ENCODE measurements around the gene CEP76. TPM values are rescaled to one million over a fixed set of nuclear protein-coding genes. Genes with fewer than 3 reads are reported as not detected.

Gene CEP76, protein sequence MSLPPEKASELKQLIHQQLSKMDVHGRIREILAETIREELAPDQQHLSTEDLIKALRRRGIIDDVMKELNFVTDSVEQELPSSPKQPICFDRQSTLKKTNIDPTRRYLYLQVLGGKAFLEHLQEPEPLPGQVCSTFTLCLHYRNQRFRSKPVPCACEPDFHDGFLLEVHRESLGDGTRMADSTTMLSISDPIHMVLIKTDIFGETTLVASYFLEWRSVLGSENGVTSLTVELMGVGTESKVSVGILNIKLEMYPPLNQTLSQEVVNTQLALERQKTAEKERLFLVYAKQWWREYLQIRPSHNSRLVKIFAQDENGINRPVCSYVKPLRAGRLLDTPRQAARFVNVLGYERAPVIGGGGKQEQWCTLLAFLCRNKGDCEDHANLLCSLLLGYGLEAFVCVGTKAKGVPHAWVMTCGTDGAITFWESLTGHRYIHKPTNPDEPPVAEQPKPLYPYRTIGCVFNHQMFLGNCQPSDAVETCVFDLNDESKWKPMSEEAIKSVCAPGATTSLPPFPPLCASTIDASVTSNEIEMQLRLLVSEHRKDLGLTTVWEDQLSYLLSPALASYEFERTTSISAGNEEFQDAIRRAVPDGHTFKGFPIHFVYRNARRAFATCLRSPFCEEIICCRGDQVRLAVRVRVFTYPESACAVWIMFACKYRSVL
- 13.1 and 13.5 TPM in 2 replicates for total RNA-seq (2014; rRNA removed; shearing (Covaris generic); ENCODE audit: low replicate concordance)

DNA sequence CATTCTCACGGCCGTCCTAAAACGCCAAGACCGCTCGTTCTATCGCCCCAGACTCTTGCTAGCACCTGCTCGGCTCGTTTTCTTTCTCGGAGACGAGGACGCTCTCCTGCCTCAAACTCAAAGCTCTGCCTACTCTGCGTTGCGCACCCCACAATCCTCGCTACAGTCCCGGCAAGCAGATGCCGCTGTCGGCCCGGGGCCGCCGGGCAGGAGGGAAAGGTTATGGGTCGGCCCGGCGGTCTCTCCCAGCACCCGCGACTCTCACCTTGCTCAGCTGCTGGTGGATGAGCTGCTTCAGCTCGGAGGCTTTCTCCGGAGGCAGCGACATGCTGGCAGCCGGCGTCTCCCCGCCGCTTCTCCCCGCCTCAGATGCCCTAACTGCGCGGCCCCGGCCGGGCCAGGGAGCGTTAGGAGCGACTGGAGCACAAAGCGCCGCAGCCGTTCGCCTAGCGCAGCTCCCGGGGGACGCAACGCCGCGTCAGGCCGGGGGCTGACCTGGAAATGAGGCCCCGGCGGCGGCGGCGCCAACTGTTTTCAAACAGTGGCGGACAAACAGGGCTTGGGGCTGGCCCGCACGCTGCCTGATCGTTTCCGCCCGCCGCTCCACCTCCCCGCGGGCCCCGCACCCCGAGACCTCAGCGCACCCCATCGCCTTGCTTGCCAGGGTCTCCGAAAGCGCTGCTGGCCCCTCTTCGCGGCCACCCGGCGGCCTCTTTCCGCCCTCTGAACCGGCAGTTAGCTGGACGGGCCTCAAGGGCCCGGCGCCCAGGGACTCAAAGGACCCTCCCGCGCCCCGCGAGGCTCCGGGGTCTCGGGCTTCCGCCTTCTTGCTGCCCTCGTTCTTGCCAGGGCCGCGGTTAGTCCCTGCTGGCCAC lies at the start of gene CEP76, which contains the start of gene PSMG2:
TSS of gene CEP76 (minus strand) at position 503 of the 875 bp plus-strand sequence. CDS start at position 328, 175 bp downstream.
TSS of gene PSMG2 (plus strand) at position 822 of the 875 bp plus-strand sequence. CDS start 66 bp downstream, outside the sequence.
- Histone ChIP-seq H3K4me2 (ENCODE audit: low read depth, low read length, poor library complexity, severe bottlenecking) (peak within 1 kb of the TSS; percentile 69), H3K4me3 (ENCODE audit: low read length) (peak within 1 kb of the TSS; percentile 95), H3K27me3 (ENCODE audit: low read length) (no peaks in the 10 kb centered on the region), H3K9ac (ENCODE audit: low read length) (peak within 1 kb of the TSS; percentile 93), H3K36me3 (ENCODE audit: insufficient read depth, low read length) (peaks cover 20% of the 10 kb centered on the region; the same call in 1 of the 2 replicates), H3K9me2 (replicated peaks; ENCODE audit: insufficient read depth, low read length) (no peaks in the 10 kb centered on the region), H3K27ac (ENCODE audit: low read length) (peak within 1 kb of the TSS; percentile 73), H3K9me3 (ENCODE audit: low read length) (no peaks in the 10 kb centered on the region), H3K79me2 (ENCODE audit: low read length) (peaks cover 84% of the 10 kb centered on the region), H3K4me1 (ENCODE audit: low read length) (peaks cover 33% of the 10 kb centered on the region), H2AFZ (ENCODE audit: low read length) (peak within 1 kb of the TSS; percentile 86), H4K20me1 (ENCODE audit: insufficient read depth, low read depth, low read length) (peaks cover 16% of the 10 kb centered on the region; the same call in 1 of the 2 replicates)
- peak; percentile 95 for DNase-seq

GRCh38 chr18:12751891-12752290 lies 49.4 kb upstream of the CEP76 start:
- Histone ChIP-seq H3K27me3 (ENCODE audit: low read length) (no peaks in the 10 kb centered on the region), H3K4me1 (ENCODE audit: low read length) (peaks cover 7% of the 10 kb centered on the region; the same call in 1 of the 2 replicates), H3K4me2 (ENCODE audit: low read depth, low read length, poor library complexity, severe bottlenecking) (no peak overlapping the region), H3K36me3 (ENCODE audit: insufficient read depth, low read length) (no peaks in the 10 kb centered on the region), H3K9me2 (replicated peaks; ENCODE audit: insufficient read depth, low read length) (no peaks in the 10 kb centered on the region), H3K79me2 (ENCODE audit: low read length) (no peaks in the 10 kb centered on the region), H3K9ac (ENCODE audit: low read length) (no peak overlapping the region), H4K20me1 (ENCODE audit: insufficient read depth, low read depth, low read length) (no peaks in the 10 kb centered on the region), H3K4me3 (ENCODE audit: low read length) (no peak overlapping the region), H2AFZ (ENCODE audit: low read length) (no peak overlapping the region), H3K9me3 (ENCODE audit: low read length) (no peaks in the 10 kb centered on the region), H3K27ac (ENCODE audit: low read length) (no peak overlapping the region)
- DNase-seq = no peak

DNA sequence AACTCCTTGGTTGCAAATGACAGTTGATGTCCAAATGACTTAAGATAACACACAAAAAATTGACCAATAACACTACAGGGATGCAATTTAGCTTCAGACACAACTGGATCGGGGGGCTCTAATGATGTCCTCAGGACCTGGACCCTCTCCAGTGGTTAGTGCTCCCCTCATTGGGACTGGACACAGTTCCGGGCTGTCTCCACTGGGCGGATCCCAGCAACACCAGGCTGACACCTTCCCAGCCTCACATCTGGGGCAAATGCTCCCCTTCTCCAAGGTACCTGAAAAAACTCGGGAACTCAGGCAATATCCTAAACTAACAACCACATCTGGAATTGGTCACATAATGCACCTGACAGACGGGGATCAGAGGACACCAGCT lies 49.0 kb upstream of the CEP76 start:
- Histone ChIP-seq H4K20me1 (ENCODE audit: insufficient read depth, low read depth, low read length) (no peaks in the 10 kb centered on the region), H3K4me3 (ENCODE audit: low read length) (no peak overlapping the region), H3K9ac (ENCODE audit: low read length) (no peak overlapping the region), H2AFZ (ENCODE audit: low read length) (no peak overlapping the region), H3K27me3 (ENCODE audit: low read length) (no peaks in the 10 kb centered on the region), H3K9me3 (ENCODE audit: low read length) (no peaks in the 10 kb centered on the region), H3K4me2 (ENCODE audit: low read depth, low read length, poor library complexity, severe bottlenecking) (no peak overlapping the region), H3K79me2 (ENCODE audit: low read length) (no peaks in the 10 kb centered on the region), H3K9me2 (replicated peaks; ENCODE audit: insufficient read depth, low read length) (no peaks in the 10 kb centered on the region), H3K27ac (ENCODE audit: low read length) (no peak overlapping the region), H3K4me1 (ENCODE audit: low read length) (peaks cover 7% of the 10 kb centered on the region; the same call in 1 of the 2 replicates), H3K36me3 (ENCODE audit: insufficient read depth, low read length) (no peaks in the 10 kb centered on the region)
- no peak for DNase-seq

GRCh38 chr18:12750715-12751502 lies 48.4 kb upstream of the CEP76 start:
- H3K4me2 ChIP-seq (ENCODE audit: low read depth, low read length, poor library complexity, severe bottlenecking) = no peak overlapping the region

GRCh38 chr18:12750076-12750714 lies 47.7 kb upstream of the CEP76 start:
- no peak overlapping the region for H3K27ac ChIP-seq (ENCODE audit: low read length)
- no peak for DNase-seq
- peaks cover 12% of the 10 kb centered on the region; the same call in 1 of the 2 replicates for H3K4me1 ChIP-seq (ENCODE audit: low read length)
- H3K9me3 ChIP-seq (ENCODE audit: low read length) = no peaks in the 10 kb centered on the region
- H4K20me1 ChIP-seq (ENCODE audit: insufficient read depth, low read depth, low read length) = no peaks in the 10 kb centered on the region
- no peaks in the 10 kb centered on the region for H3K9me2 ChIP-seq (replicated peaks; ENCODE audit: insufficient read depth, low read length)
- no peaks in the 10 kb centered on the region for H3K36me3 ChIP-seq (ENCODE audit: insufficient read depth, low read length)
- no peak overlapping the region for H3K4me2 ChIP-seq (ENCODE audit: low read depth, low read length, poor library complexity, severe bottlenecking)
- no peaks in the 10 kb centered on the region for H3K79me2 ChIP-seq (ENCODE audit: low read length)
- no peak overlapping the region for H3K9ac ChIP-seq (ENCODE audit: low read length)
- no peak overlapping the region for H3K4me3 ChIP-seq (ENCODE audit: low read length)
- no peak overlapping the region for H2AFZ ChIP-seq (ENCODE audit: low read length)
- no peaks in the 10 kb centered on the region for H3K27me3 ChIP-seq (ENCODE audit: low read length)

More at GRCh38 chr18:12750715-12751502, 48.4 kb upstream of the CEP76 start:
- Histone ChIP-seq H4K20me1 (ENCODE audit: insufficient read depth, low read depth, low read length) (no peaks in the 10 kb centered on the region), H3K4me1 (ENCODE audit: low read length) (peaks cover 7% of the 10 kb centered on the region; the same call in 1 of the 2 replicates), H3K36me3 (ENCODE audit: insufficient read depth, low read length) (no peaks in the 10 kb centered on the region), H3K79me2 (ENCODE audit: low read length) (no peaks in the 10 kb centered on the region), H3K27ac (ENCODE audit: low read length) (no peak overlapping the region), H3K9me2 (replicated peaks; ENCODE audit: insufficient read depth, low read length) (no peaks in the 10 kb centered on the region), H3K4me3 (ENCODE audit: low read length) (no peak overlapping the region), H3K9ac (ENCODE audit: low read length) (no peak overlapping the region), H2AFZ (ENCODE audit: low read length) (no peak overlapping the region), H3K9me3 (ENCODE audit: low read length) (no peaks in the 10 kb centered on the region), H3K27me3 (ENCODE audit: low read length) (no peaks in the 10 kb centered on the region)
- DNase-seq = no peak

GRCh38 chr18:12749121-12749520 lies 46.6 kb upstream of the CEP76 start:
- Histone ChIP-seq H3K36me3 (ENCODE audit: insufficient read depth, low read length) (no peaks in the 10 kb centered on the region), H3K9me2 (replicated peaks; ENCODE audit: insufficient read depth, low read length) (no peaks in the 10 kb centered on the region), H3K9me3 (ENCODE audit: low read length) (no peaks in the 10 kb centered on the region), H3K4me3 (ENCODE audit: low read length) (no peak overlapping the region), H3K9ac (ENCODE audit: low read length) (no peak overlapping the region), H3K4me2 (ENCODE audit: low read depth, low read length, poor library complexity, severe bottlenecking) (no peak overlapping the region), H3K27me3 (ENCODE audit: low read length) (no peaks in the 10 kb centered on the region), H2AFZ (ENCODE audit: low read length) (no peak overlapping the region), H3K79me2 (ENCODE audit: low read length) (no peaks in the 10 kb centered on the region), H4K20me1 (ENCODE audit: insufficient read depth, low read depth, low read length) (no peaks in the 10 kb centered on the region), H3K4me1 (ENCODE audit: low read length) (peaks cover 14% of the 10 kb centered on the region; the same call in 1 of the 2 replicates), H3K27ac (ENCODE audit: low read length) (no peak overlapping the region)
- no peak for DNase-seq

- H3K27me3 ChIP-seq (ENCODE audit: low read length) = no peaks in the 10 kb centered on the region
- H3K27ac ChIP-seq (ENCODE audit: low read length) = no peak overlapping the region
- H3K36me3 ChIP-seq (ENCODE audit: insufficient read depth, low read length) = no peaks in the 10 kb centered on the region
- no peak overlapping the region for H3K9ac ChIP-seq (ENCODE audit: low read length)
- H3K79me2 ChIP-seq (ENCODE audit: low read length) = no peaks in the 10 kb centered on the region
- no peaks in the 10 kb centered on the region for H3K9me3 ChIP-seq (ENCODE audit: low read length)
- H3K4me2 ChIP-seq (ENCODE audit: low read depth, low read length, poor library complexity, severe bottlenecking) = no peak overlapping the region
- DNase-seq = no peak
- H4K20me1 ChIP-seq (ENCODE audit: insufficient read depth, low read depth, low read length) = no peaks in the 10 kb centered on the region
- H2AFZ ChIP-seq (ENCODE audit: low read length) = no peak overlapping the region
- H3K9me2 ChIP-seq (replicated peaks; ENCODE audit: insufficient read depth, low read length) = no peaks in the 10 kb centered on the region
- peaks cover 14% of the 10 kb centered on the region; the same call in 1 of the 2 replicates for H3K4me1 ChIP-seq (ENCODE audit: low read length)
- no peak overlapping the region for H3K4me3 ChIP-seq (ENCODE audit: low read length)
Observed at GRCh38 chr18:12748671-12749070, 46.1 kb upstream of the CEP76 start.
